Bone marrow (tissue), 2 donors: ENCODE data around the gene ABCA4.

Experiments used
- DNase-seq, 2 donors: peaks; one replicate each; lab custom pipeline; 2025; lab: John Stamatoyannopoulos, UW

Gene ABCA4

GRCh38 chr1:94122201-94122970, 1.4 kb upstream of the ABCA4 start:
- no peak for DNase-seq

GRCh38 chr1:94121411-94121821, 468 bp upstream of the ABCA4 start:
- no peak for DNase-seq

GRCh38 chr1:94120570-94120901, 412 bp downstream of the ABCA4 start:
- no peak for DNase-seq

- DNase-seq, result no peak
These were observed 965 bp downstream of the ABCA4 start for GRCh38 chr1:94119796-94120569.

GRCh38 chr1:94119306-94119705, 1.6 kb downstream of the ABCA4 start:
- no peak for DNase-seq

GRCh38 chr1:94118471-94118870, 2.5 kb downstream of the ABCA4 start:
- no peak for DNase-seq

- DNase-seq, result no peak
These were observed 2.9 kb downstream of the ABCA4 start for GRCh38 chr1:94118013-94118412.

- DNase-seq, result no peak
These were observed 3.6 kb downstream of the ABCA4 start for GRCh38 chr1:94117259-94117851.

- DNase-seq, result no peak
These were observed 5.0 kb downstream of the ABCA4 start for GRCh38 chr1:94115900-94116436.

- no peak for DNase-seq
These were observed 5.6 kb downstream of the ABCA4 start for GRCh38 chr1:94115254-94115899.

GRCh38 chr1:94113589-94114226, 7.2 kb downstream of the ABCA4 start:
- DNase-seq, result no peak

- DNase-seq, result no peak
These were observed 9.1 kb downstream of the ABCA4 start for GRCh38 chr1:94111879-94112278.

- no peak for DNase-seq
These were observed 9.8 kb downstream of the ABCA4 start for GRCh38 chr1:94110946-94111740.

- DNase-seq, result peak in 1 of 2 donors; percentile 48
These were observed 10.8 kb downstream of the ABCA4 start for GRCh38 chr1:94110021-94110761.

GRCh38 chr1:94109478-94109877, 11.5 kb downstream of the ABCA4 start:
- DNase-seq, result no peak

GRCh38 chr1:94107141-94107540, 13.8 kb downstream of the ABCA4 start:
- no peak for DNase-seq

GRCh38 chr1:94106716-94107115, 14.2 kb downstream of the ABCA4 start:
- no peak for DNase-seq

- DNase-seq, result peak in 1 of 2 donors; percentile 34
These were observed 14.9 kb downstream of the ABCA4 start for GRCh38 chr1:94105957-94106529.

GRCh38 chr1:94105581-94105952, 15.4 kb downstream of the ABCA4 start:
- DNase-seq, result no peak
